Hepatocyte (in vitro differentiated cells): ENCODE data around the gene LARP7.

Experiments
- EZH2 ChIP-seq: fragments of 200-600 bp; sonication (generic); IDR thresholded peaks from 2 replicates; pipeline ENCODE4 v1.6.1; 2016; ENCODE audit warnings: antibody characterized with exemption, mild to moderate bottlenecking, borderline replicate concordance
- TF ChIP-seq, protein P1 (sequence below): fragments of 200-600 bp; sonication (generic); IDR thresholded peaks from 2 replicates; pipeline ENCODE4 v1.5.1; 2016; ENCODE audit warnings: antibody characterized with exemption, mild to moderate bottlenecking; ENCODE audit not compliant: poor library complexity

DNA sequence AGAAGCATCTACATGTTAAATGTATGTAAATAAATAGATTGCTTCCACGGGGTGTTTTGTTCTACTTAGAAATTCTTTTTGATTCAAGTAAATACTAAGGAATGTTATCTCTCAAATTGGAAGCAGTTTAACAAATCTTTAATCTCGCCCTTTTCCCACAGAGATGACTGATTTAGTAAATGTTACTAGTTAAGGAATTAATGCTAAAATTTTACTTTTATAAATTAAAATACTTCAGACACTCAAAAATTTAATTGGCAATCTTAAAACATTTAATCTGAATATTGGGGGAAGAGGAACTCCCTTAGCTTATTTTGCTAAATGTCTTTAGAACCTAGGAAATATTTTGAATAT lies 12.1 kb downstream of the LARP7 start:
- TF ChIP-seq, protein P1, sequence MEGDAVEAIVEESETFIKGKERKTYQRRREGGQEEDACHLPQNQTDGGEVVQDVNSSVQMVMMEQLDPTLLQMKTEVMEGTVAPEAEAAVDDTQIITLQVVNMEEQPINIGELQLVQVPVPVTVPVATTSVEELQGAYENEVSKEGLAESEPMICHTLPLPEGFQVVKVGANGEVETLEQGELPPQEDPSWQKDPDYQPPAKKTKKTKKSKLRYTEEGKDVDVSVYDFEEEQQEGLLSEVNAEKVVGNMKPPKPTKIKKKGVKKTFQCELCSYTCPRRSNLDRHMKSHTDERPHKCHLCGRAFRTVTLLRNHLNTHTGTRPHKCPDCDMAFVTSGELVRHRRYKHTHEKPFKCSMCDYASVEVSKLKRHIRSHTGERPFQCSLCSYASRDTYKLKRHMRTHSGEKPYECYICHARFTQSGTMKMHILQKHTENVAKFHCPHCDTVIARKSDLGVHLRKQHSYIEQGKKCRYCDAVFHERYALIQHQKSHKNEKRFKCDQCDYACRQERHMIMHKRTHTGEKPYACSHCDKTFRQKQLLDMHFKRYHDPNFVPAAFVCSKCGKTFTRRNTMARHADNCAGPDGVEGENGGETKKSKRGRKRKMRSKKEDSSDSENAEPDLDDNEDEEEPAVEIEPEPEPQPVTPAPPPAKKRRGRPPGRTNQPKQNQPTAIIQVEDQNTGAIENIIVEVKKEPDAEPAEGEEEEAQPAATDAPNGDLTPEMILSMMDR = no peak
- no peak for TF ChIP-seq EZH2
